ENCODE results near the gene CTXND1.

CTXND1 gene

GRCh38 chr15:80180468-80180867, 71.5 kb downstream of the CTXND1 start:
- DNase-seq = no peak

- no peak for DNase-seq
Observed at GRCh38 chr15:80179935-80180334, 72.1 kb downstream of the CTXND1 start.

GRCh38 chr15:80179025-80179759, 72.8 kb downstream of the CTXND1 start:
- DNase-seq = no peak

GRCh38 chr15:80177156-80177555, 74.9 kb downstream of the CTXND1 start:
- no peak for DNase-seq

GRCh38 chr15:80176443-80176842, 75.6 kb downstream of the CTXND1 start:
- no peak for DNase-seq

- DNase-seq = no peak
Observed at GRCh38 chr15:80175436-80175835, 76.6 kb downstream of the CTXND1 start.

GRCh38 chr15:80174017-80174746, 77.8 kb downstream of the CTXND1 start:
- no peak for DNase-seq

- DNase-seq = peak; percentile 4
Observed at GRCh38 chr15:80173022-80173759, 78.8 kb downstream of the CTXND1 start.

GRCh38 chr15:80172401-80172800, 79.6 kb downstream of the CTXND1 start:
- no peak for DNase-seq

- no peak for DNase-seq
Observed at GRCh38 chr15:80171787-80172186, 80.2 kb downstream of the CTXND1 start.

- DNase-seq = no peak
Observed at GRCh38 chr15:80170596-80170995, 81.4 kb downstream of the CTXND1 start.

GRCh38 chr15:80169768-80170357, 82.2 kb downstream of the CTXND1 start:
- no peak for DNase-seq

- no peak for DNase-seq
Observed at GRCh38 chr15:80168421-80168820, 83.6 kb downstream of the CTXND1 start.

- no peak for DNase-seq
Observed at GRCh38 chr15:80167936-80168335, 84.1 kb downstream of the CTXND1 start.

GRCh38 chr15:80163897-80164296, 88.1 kb downstream of the CTXND1 start:
- DNase-seq = no peak

GRCh38 chr15:80163217-80163616, 88.8 kb downstream of the CTXND1 start:
- DNase-seq = no peak

- no peak for DNase-seq
Observed at GRCh38 chr15:80162059-80162554, 89.9 kb downstream of the CTXND1 start.

- no peak for DNase-seq
Observed at GRCh38 chr15:80161468-80162016, 90.5 kb downstream of the CTXND1 start.

- no peak for DNase-seq
Observed at GRCh38 chr15:80160570-80161156, 91.3 kb downstream of the CTXND1 start.

- no peak for DNase-seq
Observed at GRCh38 chr15:80159811-80160569, 92.0 kb downstream of the CTXND1 start.

GRCh38 chr15:80159301-80159700, 92.7 kb downstream of the CTXND1 start:
- no peak for DNase-seq

GRCh38 chr15:80157215-80157614, 94.8 kb downstream of the CTXND1 start:
- no peak for DNase-seq

Data from DMS153 (cell line).